H9 (cell line): ENCODE data around the gene PARP1. TPM values are rescaled to one million over a fixed set of nuclear protein-coding genes. Genes with fewer than 3 reads are reported as not detected.
A peak's percentile ranks its signal among the peaks of the same experiment; 100 is the strongest.

Source experiments
- DNase-seq: peaks from one replicate; pipeline ENCODE4 v3.0.0-alpha.2; 2017
- H2AFZ ChIP-seq: one replicate; pipeline ENCODE4 v1.6.1; 2013; ENCODE audit warnings: mild to moderate bottlenecking, low read length, control low read depth, moderate library complexity
- H2AK5ac ChIP-seq: 2 replicates; pipeline ENCODE4 v1.6.1; 2013; ENCODE audit warnings: low read length, control low read depth, mixed read lengths; ENCODE audit not compliant: insufficient read length
- H2BK120ac ChIP-seq: one replicate; pipeline ENCODE4 v1.6.1; 2013; ENCODE audit warnings: low read depth, mild to moderate bottlenecking, low read length, control low read depth, inconsistent platforms; ENCODE audit not compliant: poor library complexity, severe bottlenecking
- H2BK12ac ChIP-seq: 2 replicates; pipeline ENCODE4 v1.6.1; 2013; ENCODE audit warnings: low read length, control low read depth, mixed read lengths, low read depth; ENCODE audit not compliant: insufficient read length
- H2BK15ac ChIP-seq: 2 replicates; pipeline ENCODE4 v1.6.1; 2013; ENCODE audit warnings: low read depth, low read length, control low read depth
- H2BK20ac ChIP-seq: one replicate; pipeline ENCODE4 v1.6.1; 2013; ENCODE audit warnings: low read depth, mild to moderate bottlenecking, low read length, control low read depth, inconsistent platforms; ENCODE audit not compliant: poor library complexity, severe bottlenecking
- H2BK5ac ChIP-seq: 2 replicates; pipeline ENCODE4 v1.6.1; 2013; ENCODE audit warnings: low read length, control low read depth, mixed read lengths; ENCODE audit not compliant: insufficient read length
- H3K14ac ChIP-seq: 2 replicates; pipeline ENCODE4 v1.6.1; 2013; ENCODE audit warnings: low read length, control low read depth; ENCODE audit not compliant: insufficient read depth
- H3K18ac ChIP-seq: 2 replicates; pipeline ENCODE4 v1.6.1; 2013; ENCODE audit warnings: low read depth, mild to moderate bottlenecking, mixed read lengths, low read length, control low read depth; ENCODE audit not compliant: insufficient read length
- H3K23ac ChIP-seq: 2 replicates; pipeline ENCODE4 v1.6.1; 2013; ENCODE audit warnings: low read length, control low read depth, mixed read lengths, low read depth; ENCODE audit not compliant: insufficient read length
- H3K23me2 ChIP-seq: 2 replicates; pipeline ENCODE4 v1.6.1; 2013; ENCODE audit warnings: low read depth, mild to moderate bottlenecking, mixed read lengths, low read length, control low read depth; ENCODE audit not compliant: insufficient read length, poor library complexity, severe bottlenecking
- H3K27ac ChIP-seq: 2 replicates; pipeline ENCODE4 v1.5.1; 2013; ENCODE audit warnings: low read length, control low read depth, mixed read lengths, low read depth; ENCODE audit not compliant: insufficient read length
- H3K27me3 ChIP-seq: 2 replicates; pipeline ENCODE4 v1.6.1; 2013; ENCODE audit warnings: low read length, control low read depth, inconsistent platforms; ENCODE audit not compliant: insufficient read depth
- H3K4ac ChIP-seq: 2 replicates; pipeline ENCODE4 v1.6.1; 2013; ENCODE audit warnings: low read depth, mild to moderate bottlenecking, control low read depth, inconsistent platforms, low read length, moderate library complexity
- H3K4me1 ChIP-seq: 2 replicates; pipeline ENCODE4 v1.6.1; 2013; ENCODE audit warnings: low read length, control low read depth, inconsistent platforms; ENCODE audit not compliant: insufficient read depth
- H3K4me2 ChIP-seq: 2 replicates; pipeline ENCODE4 v1.6.1; 2013; ENCODE audit warnings: low read length, control low read depth, mixed read lengths; ENCODE audit not compliant: insufficient read length, insufficient read depth
- H3K56ac ChIP-seq: 2 replicates; pipeline ENCODE4 v1.6.1; 2013; ENCODE audit warnings: low read depth, mild to moderate bottlenecking, mixed read lengths, low read length, control low read depth; ENCODE audit not compliant: insufficient read length
- H3K79me1 ChIP-seq: 2 replicates; pipeline ENCODE4 v1.6.1; 2013; ENCODE audit warnings: low read depth, mild to moderate bottlenecking, moderate library complexity, low read length, control low read depth, inconsistent platforms; ENCODE audit not compliant: insufficient read depth, poor library complexity, severe bottlenecking
- H3K79me2 ChIP-seq: 2 replicates; pipeline ENCODE4 v1.6.1; 2013; ENCODE audit warnings: low read length, control low read depth, inconsistent platforms; ENCODE audit not compliant: insufficient read depth
- H3K9ac ChIP-seq: 2 replicates; pipeline ENCODE4 v1.6.1; 2013; ENCODE audit warnings: low read length, control low read depth, mixed read lengths; ENCODE audit not compliant: insufficient read length; ENCODE audit errors: extremely low read depth
- H3K9me3 ChIP-seq: one replicate; pipeline ENCODE4 v1.6.1; 2013; ENCODE audit warnings: low read depth, low read length, inconsistent platforms; ENCODE audit not compliant: control insufficient read depth
- H3T11ph ChIP-seq: one replicate; pipeline ENCODE4 v1.6.1; 2013; ENCODE audit warnings: mild to moderate bottlenecking, low read length, control low read depth, inconsistent platforms
- H4K20me1 ChIP-seq: one replicate; pipeline ENCODE4 v1.6.1; 2013; ENCODE audit not compliant: control insufficient read depth, insufficient read length, insufficient read depth
- H4K5ac ChIP-seq: 2 replicates; pipeline ENCODE4 v1.6.1; 2013; ENCODE audit warnings: low read depth, mild to moderate bottlenecking, mixed read lengths, low read length, control low read depth; ENCODE audit not compliant: insufficient read length
- H4K8ac ChIP-seq: replicated peaks from 2 replicates; pipeline ENCODE4 v1.6.1; 2013; ENCODE audit warnings: low read length, control low read depth, mixed read lengths, low read depth; ENCODE audit not compliant: insufficient read length
- H4K91ac ChIP-seq: 2 replicates; pipeline ENCODE4 v1.6.1; 2013; ENCODE audit warnings: low read depth, mild to moderate bottlenecking, moderate library complexity, mixed read lengths, low read length, control low read depth; ENCODE audit not compliant: insufficient read length
- H3K27ac Mint-ChIP-seq, 3 experiments: 2 replicates in 2 of 3; 3 replicates in 1 of 3; pipeline ENCODE4 v1.8.0; 2020 to 2021; ENCODE audit warnings: mixed read lengths in 3 of 3, mild to moderate bottlenecking in 1 of 3, moderate library complexity in 1 of 3
- H3K27me3 Mint-ChIP-seq: 2 replicates; pipeline ENCODE4 v1.8.0; 2021; ENCODE audit warnings: low read depth, mild to moderate bottlenecking, moderate library complexity, mixed read lengths
- H3K36me3 Mint-ChIP-seq, 3 experiments: 2 replicates in 2 of 3; 3 replicates in 1 of 3; pipeline ENCODE4 v1.8.0; 2020 to 2021; ENCODE audit warnings: low read depth in 3 of 3, mixed read lengths in 3 of 3; ENCODE audit not compliant: insufficient read depth in 1 of 3
- H3K4me1 Mint-ChIP-seq, 2 experiments: 2 replicates each; pipeline ENCODE4 v1.8.0; 2020; ENCODE audit warnings: mixed read lengths in 2 of 2
- H3K4me3 Mint-ChIP-seq, 2 experiments: 2 replicates in 1 of 2; 3 replicates in 1 of 2; pipeline ENCODE4 v1.8.0; 2020 to 2021; ENCODE audit warnings: mild to moderate bottlenecking in 2 of 2, mixed read lengths in 2 of 2, moderate library complexity in 1 of 2
- H3K9me3 Mint-ChIP-seq, 2 experiments: 2 replicates in 1 of 2; 3 replicates in 1 of 2; pipeline ENCODE4 v1.8.0; 2020; ENCODE audit warnings: mild to moderate bottlenecking in 2 of 2, mixed read lengths in 2 of 2, moderate library complexity in 1 of 2
- WGBS: extraction: QIAGEN DNeasy Blood & Tissue Kit; methylation state at CpG from one replicate; pipeline ENCODE4 v1.1.7; 2013; ENCODE audit warnings: missing lambda C conversion rate, low lambda C conversion rate, mixed read lengths; ENCODE audit not compliant: insufficient read length; ENCODE audit errors: extremely low coverage; 5-methylcytosine and 5-hydroxymethylcytosine counted together
- total RNA-seq: library from RNA; stranded (reverse); gene quantifications from 2 replicates; pipeline ENCODE4 v1.2.1, GENCODE V29; 2021
- TF ChIP-seq, protein P1 (sequence below): fragments of 200-600 bp; sonication (generic); conservative IDR thresholded peaks from 3 replicates; pipeline ENCODE4 v1.8.0; 2021; ENCODE audit warnings: antibody characterized with exemption, mild to moderate bottlenecking

PARP1 gene
- total RNA-seq, 1 experiment from 2014 or later, result 337 TPM

- WGBS, result no CpG with 5 or more reads among the region's 3 CpGs
- H3K27me3 ChIP-seq, result no peaks in the 10 kb centered on the region
- no peak overlapping the region for H3K4me3 Mint-ChIP-seq
- no peaks in the 10 kb centered on the region for H3K27me3 Mint-ChIP-seq
- no peak overlapping the region for H3K9ac ChIP-seq
- H3T11ph ChIP-seq, result no peak overlapping the region
- peaks cover 7% of the 10 kb centered on the region; the same call in 1 of the 2 replicates for H3K79me2 ChIP-seq
- no peak overlapping the region for H4K8ac ChIP-seq
- no peaks in the 10 kb centered on the region for H4K20me1 ChIP-seq
- no peak overlapping the region for H3K27ac ChIP-seq
- H3K79me1 ChIP-seq, result peaks cover 7% of the 10 kb centered on the region
- H2BK15ac ChIP-seq, result no peak overlapping the region
- no peak overlapping the region for H2BK12ac ChIP-seq
- H2BK5ac ChIP-seq, result no peak overlapping the region
- no peak for DNase-seq
- no peaks in the 10 kb centered on the region for H3K4me1 ChIP-seq
- peaks cover 0 to 5% of the 10 kb centered on the region in 2 experiments; a peak in 1 of 4 replicates for H3K4me1 Mint-ChIP-seq
- no peak overlapping the region for H3K14ac ChIP-seq
- no peak overlapping the region for H3K4ac ChIP-seq
- no peaks in the 10 kb centered on the region for H3K9me3 ChIP-seq
- no peak overlapping the region for H2BK20ac ChIP-seq
- no peak overlapping the region for H3K4me2 ChIP-seq
- TF ChIP-seq, protein P1, sequence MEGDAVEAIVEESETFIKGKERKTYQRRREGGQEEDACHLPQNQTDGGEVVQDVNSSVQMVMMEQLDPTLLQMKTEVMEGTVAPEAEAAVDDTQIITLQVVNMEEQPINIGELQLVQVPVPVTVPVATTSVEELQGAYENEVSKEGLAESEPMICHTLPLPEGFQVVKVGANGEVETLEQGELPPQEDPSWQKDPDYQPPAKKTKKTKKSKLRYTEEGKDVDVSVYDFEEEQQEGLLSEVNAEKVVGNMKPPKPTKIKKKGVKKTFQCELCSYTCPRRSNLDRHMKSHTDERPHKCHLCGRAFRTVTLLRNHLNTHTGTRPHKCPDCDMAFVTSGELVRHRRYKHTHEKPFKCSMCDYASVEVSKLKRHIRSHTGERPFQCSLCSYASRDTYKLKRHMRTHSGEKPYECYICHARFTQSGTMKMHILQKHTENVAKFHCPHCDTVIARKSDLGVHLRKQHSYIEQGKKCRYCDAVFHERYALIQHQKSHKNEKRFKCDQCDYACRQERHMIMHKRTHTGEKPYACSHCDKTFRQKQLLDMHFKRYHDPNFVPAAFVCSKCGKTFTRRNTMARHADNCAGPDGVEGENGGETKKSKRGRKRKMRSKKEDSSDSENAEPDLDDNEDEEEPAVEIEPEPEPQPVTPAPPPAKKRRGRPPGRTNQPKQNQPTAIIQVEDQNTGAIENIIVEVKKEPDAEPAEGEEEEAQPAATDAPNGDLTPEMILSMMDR, result no peak
- H3K56ac ChIP-seq, result no peak overlapping the region
- no peak overlapping the region for H3K18ac ChIP-seq
- no peak overlapping the region for H4K5ac ChIP-seq
- no peaks in the 10 kb centered on the region for H3K23me2 ChIP-seq
- peaks cover 54 to 93% (median 91%) of the 10 kb centered on the region in 3 experiments; a peak in 6 of 7 replicates for H3K36me3 Mint-ChIP-seq
- H3K23ac ChIP-seq, result no peak overlapping the region
- no peaks in the 10 kb centered on the region for H3K9me3 Mint-ChIP-seq
- H2AFZ ChIP-seq, result no peak overlapping the region
- no peak overlapping the region for H2AK5ac ChIP-seq
- peak overlapping the region in 1 of 3 experiments; percentile 28; a peak in 1 of 7 replicates for H3K27ac Mint-ChIP-seq
- H4K91ac ChIP-seq, result no peak overlapping the region
- no peak overlapping the region for H2BK120ac ChIP-seq
Measured at GRCh38 chr1:226390681-226391080, 17.2 kb downstream of the PARP1 start.
